Measurements from ENCODE around the gene EFS.

The EFS gene

GRCh38 chr14:23377573-23378563 lies 12.9 kb upstream of the EFS start:
- no peak for FAIRE-seq

GRCh38 chr14:23377198-23377550 lies 12.2 kb upstream of the EFS start:
- FAIRE-seq: no peak

GRCh38 chr14:23376482-23377197 lies 11.7 kb upstream of the EFS start, which contains the start of gene CMTM5:
CMTM5 (plus strand) TSS chr14:23377046; CDS start chr14:23377252, 206 bp downstream.
- no peak for FAIRE-seq

DNA sequence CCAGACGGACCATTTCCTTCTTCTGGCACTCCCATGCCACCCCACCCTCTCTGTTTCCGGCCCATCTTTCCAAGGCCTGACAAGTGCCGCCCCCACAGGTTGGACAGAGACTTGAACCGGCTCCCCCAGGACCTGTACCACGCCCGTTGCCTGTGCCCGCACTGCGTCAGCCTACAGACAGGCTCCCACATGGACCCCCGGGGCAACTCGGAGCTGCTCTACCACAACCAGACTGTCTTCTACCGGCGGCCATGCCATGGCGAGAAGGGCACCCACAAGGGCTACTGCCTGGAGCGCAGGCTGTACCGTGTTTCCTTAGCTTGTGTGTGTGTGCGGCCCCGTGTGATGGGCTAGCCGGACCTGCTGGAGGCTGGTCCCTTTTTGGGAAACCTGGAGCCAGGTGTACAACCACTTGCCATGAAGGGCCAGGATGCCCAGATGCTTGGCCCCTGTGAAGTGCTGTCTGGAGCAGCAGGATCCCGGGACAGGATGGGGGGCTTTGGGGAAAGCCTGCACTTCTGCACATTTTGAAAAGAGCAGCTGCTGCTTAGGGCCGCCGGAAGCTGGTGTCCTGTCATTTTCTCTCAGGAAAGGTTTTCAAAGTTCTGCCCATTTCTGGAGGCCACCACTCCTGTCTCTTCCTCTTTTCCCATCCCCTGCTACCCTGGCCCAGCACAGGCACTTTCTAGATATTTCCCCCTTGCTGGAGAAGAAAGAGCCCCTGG lies 10.7 kb upstream of the EFS start:
- FAIRE-seq: no peak

- no peak for FAIRE-seq
Measured at GRCh38 chr14:23373041-23373440, 8.1 kb upstream of the EFS start.

DNA sequence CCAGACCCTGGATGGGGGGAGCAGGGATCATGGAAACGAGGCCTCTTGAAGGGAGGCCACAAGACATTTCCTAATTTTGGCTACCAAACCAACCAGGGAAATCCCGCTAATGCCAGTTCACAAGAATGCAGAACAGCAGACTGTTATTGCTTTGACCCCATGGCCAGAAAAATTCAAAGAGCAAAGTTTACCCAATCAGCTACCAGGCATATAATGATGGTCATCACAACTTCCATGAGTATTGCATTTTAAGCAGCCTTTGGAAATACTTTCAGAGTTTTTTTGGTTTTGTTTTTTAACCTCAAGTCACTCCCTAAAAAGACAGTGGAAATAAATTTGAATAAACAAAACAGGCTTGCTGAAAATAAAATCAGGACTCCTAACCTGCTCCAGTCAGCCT lies 7.5 kb upstream of the EFS start, which contains the start of gene IL25:
Gene IL25 (plus strand): TSS at position 301 of the 400 bp plus-strand sequence.
- no peak for FAIRE-seq

- no peak for FAIRE-seq
Measured at GRCh38 chr14:23371865-23372264, 6.9 kb upstream of the EFS start.

- FAIRE-seq: no peak
Measured at GRCh38 chr14:23370221-23370620, 5.2 kb upstream of the EFS start.

- FAIRE-seq: no peak
Measured at GRCh38 chr14:23366426-23366921, 1.5 kb upstream of the EFS start.

- no peak for FAIRE-seq
Measured at GRCh38 chr14:23365732-23366425, 907 bp upstream of the EFS start.

DNA sequence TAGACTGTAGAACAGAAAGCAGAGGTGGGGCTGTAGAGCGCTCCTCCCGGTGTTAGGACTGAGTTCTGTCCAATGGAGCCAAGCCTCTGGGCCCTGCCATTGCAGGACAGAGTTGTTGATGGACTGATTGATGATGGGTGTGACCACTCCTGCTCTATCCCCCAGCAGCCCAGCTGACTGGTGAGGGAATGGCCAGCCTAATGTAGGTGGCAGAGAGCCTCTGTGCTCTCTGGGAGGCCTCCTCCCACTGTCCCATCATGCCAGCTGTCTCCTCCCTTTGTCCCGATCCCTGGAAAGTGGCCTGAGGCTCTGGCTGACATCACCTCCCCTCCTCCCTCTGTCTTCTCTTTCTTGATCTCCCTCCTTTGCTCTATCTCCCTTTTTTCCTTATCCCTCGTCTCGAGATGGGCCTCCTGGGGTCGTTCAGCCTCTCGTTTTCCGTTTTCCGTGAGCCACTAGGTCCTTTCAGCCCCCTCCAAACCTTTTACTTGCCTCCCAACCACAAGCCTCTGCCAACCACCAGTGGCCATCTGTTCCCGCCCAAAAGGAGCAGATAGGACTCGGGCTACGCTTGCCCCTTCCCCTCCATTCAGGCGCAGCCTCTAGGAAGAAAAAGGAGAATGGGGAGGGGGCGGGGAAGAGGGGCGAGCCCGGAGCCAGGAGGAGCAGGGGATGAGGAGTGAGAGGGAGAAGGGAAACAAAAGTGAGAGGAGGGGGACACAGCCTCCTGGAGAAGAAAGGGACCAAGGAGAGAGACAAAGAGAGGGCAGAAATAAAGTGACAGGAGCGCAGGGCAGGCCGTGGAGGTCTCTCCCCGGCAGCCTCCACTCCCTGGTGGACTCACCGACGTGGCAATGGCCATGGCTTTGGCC lies 572 bp downstream of the EFS start:
- no peak for FAIRE-seq

DNA sequence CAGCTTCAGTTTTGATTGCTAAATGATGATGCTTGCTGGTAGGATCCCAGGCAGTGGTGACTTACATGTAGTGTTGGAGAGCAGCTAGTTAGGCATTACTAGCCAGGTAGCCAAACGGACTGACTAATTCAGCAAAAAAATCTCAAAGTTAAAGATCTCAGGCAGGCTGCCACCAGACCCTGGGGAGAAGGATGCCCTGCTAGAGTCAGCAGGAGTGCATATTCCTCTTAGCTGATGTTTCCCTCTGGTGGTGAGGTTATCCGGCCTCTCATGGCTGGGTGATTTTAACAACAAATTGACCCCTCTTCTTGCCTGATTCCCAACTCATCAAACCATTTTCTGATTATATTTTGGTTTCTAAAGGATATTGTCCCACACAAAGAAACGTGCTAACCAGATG lies 2.8 kb downstream of the EFS start:
- FAIRE-seq: no peak

- no peak for FAIRE-seq
Measured at GRCh38 chr14:23361763-23362162, 3.2 kb downstream of the EFS start.

GRCh38 chr14:23361320-23361719 lies 3.7 kb downstream of the EFS start:
- no peak for FAIRE-seq

- no peak for FAIRE-seq
Measured at GRCh38 chr14:23360496-23360895, 4.5 kb downstream of the EFS start.

- FAIRE-seq: no peak
Measured at GRCh38 chr14:23359722-23360447, 5.1 kb downstream of the EFS start.

- FAIRE-seq: no peak
Measured at GRCh38 chr14:23359167-23359626, 5.8 kb downstream of the EFS start.

DNA sequence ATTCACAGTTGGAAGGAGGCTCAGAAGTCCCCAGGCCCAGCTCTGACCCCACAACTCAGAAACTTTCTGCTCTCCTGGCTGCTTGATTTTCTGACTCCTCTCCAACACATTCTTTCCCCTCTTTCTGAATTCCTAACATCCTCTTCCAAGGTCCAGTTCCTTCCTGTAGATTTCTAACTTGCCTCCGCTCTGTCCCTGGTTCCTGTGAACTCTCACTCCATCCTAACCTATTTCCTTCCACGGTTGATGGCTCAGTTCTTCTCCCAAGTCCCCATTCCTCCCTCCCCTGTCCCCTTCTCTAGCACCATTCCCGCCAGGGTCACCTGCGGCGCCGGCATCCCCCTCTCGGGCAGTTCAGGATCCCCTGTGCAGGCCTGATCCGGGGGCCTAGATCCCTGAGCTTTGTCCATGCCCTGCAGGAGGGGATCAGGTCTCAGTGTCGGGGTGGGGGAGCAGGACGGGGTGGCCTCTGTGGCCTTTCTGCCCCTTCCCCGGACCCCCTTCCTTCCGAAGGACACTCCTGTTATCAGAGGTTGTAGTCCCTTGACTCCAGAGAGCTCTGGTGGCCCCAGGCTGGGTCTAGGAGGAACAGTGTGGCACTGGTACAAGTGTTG lies 6.3 kb downstream of the EFS start:
- no peak for FAIRE-seq

- no peak for FAIRE-seq
Measured at GRCh38 chr14:23358042-23358441, 6.9 kb downstream of the EFS start.

DNA sequence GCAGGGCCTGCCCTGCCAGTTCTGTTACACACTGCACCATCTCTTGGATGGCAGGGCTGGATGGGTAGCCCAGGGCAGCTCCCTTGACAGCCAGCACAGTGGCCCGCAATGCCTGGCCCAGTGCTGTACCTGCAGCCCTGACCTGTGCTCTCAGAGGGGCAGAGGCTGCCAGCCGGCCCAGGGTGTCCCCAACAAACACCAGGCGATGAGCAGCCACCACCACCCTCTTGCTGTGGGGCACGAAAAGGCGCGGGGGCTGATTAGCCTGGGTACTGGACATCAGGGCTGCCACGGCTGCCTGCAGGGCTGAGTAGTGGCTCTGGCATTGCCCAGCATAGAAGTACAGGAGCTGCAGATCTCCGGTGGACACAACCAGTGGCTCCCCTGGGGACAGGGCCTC lies 7.7 kb downstream of the EFS start:
- no peak for FAIRE-seq

All from A204.1 (cell line).